GM19351 (cell line): ENCODE results near the gene MZT1.

Experiments used
- ATAC-seq: cut with Tn5 transposase; IDR thresholded peaks from one replicate; pipeline ENCODE4 v1.9.1; 2021; ENCODE audit warnings: mild to moderate bottlenecking, moderate library complexity; ENCODE audit not compliant: unreplicated experiment

The MZT1 gene

DNA sequence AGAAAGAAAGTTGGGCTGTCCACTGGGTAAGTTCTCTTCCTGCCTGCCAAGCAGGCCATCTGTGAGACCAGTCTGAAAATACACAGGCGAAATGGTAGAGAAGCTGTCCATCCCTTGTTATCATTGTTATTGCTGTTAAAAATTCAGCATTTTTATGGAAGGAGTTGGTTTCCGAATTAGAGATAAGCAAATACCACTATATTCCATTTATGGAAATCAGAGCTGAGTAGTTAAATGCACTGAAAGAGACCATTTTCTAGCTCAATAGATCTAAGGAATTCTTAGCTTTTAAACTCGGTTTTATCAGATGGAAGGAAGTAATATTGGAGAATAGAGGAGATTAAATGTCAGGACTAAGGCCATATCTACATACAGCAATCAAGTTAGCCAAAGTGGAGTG is 40.7 kb downstream of the MZT1 start:
- ATAC-seq = no peak

- ATAC-seq = no peak
Observed at GRCh38 chr13:72680353-72680752, 47.1 kb downstream of the MZT1 start.

GRCh38 chr13:72678312-72678711 is 49.1 kb downstream of the MZT1 start:
- no peak for ATAC-seq

DNA sequence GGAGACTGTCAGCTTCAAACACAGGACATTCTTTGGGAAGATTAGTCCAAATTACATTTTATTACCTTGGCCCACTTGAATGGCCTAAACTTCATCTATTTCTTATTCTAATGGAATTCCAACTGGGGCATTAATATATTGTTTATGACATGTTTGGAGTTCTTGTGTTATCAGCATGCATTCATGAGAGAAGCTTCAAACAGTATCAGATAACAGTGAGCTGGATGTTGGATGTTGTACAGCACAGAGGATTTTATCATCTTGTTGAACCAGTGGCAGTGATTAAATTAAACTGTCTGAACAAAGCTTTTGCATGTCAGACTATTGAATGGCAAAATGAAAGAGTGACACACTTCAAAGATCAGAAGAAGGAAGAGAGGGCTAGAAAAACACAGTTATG is 50.0 kb downstream of the MZT1 start:
- ATAC-seq = no peak

DNA sequence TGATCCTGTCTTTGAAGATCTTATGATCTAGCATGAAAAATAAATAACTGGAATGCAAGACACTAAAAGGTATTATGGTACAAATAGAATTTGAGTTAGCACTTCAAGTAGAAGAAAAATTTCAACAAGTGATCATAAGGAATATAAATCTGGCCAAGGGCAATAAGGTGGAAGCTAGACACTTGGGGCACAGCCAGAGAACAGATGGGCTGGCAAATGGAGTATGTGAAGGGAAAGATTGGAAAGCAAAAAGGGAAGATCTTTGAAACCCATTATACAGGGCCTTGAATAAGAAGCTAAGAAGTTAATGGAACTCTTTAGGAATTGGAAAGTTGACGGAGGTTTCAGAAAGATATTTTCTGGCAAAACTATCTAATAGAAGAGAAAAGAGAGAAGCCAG is 61.0 kb downstream of the MZT1 start:
- ATAC-seq = no peak

DNA sequence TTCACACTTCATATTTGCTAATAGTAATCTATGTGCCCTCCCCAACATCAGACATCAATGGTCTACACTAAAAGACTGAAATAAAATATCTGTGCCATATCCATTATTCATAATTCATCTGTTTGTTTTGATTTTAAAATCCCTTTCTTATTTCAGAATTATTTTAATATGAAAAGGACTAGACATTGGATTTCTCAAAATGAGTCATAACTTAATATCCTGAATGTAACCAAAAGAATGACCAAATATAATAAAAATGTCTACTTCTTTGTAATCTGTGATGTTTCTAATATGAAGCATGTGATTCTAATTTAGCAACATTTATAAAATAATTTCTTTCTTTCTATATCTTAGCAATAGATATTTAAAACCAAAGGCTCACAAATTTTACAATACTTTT is 64.9 kb downstream of the MZT1 start:
- ATAC-seq = no peak
